Smooth muscle cell (in vitro differentiated cells): ENCODE measurements around the gene CLTRN. TPM values are rescaled to one million over a fixed set of nuclear protein-coding genes. Genes with fewer than 3 reads are reported as not detected.

Experiments
- DNase-seq: peaks from one replicate; lab custom pipeline; 2025; ENCODE audit not compliant: unreplicated experiment; lab: John Stamatoyannopoulos, UW
- H2AFZ ChIP-seq: fragments of 200-600 bp; sonication (generic); 2 replicates; pipeline ENCODE4 v1.6.0; 2016; ENCODE audit warnings: antibody characterized with exemption, low read depth, mild to moderate bottlenecking
- H3F3A ChIP-seq: fragments of 200-600 bp; sonication (generic); 2 replicates; pipeline ENCODE4 v1.6.0; 2017; ENCODE audit warnings: antibody characterized with exemption, low read depth
- H3K27ac ChIP-seq: fragments of 200-600 bp; sonication (generic); 2 replicates; pipeline ENCODE4 v1.5.1; 2016; ENCODE audit warnings: low read depth, mild to moderate bottlenecking
- H3K27me3 ChIP-seq: fragments of 200-600 bp; sonication (generic); 2 replicates; pipeline ENCODE4 v1.6.1; 2016; ENCODE audit warnings: low read depth, mild to moderate bottlenecking
- H3K36me3 ChIP-seq: fragments of 200-600 bp; sonication (generic); 2 replicates; pipeline ENCODE4 v1.5.1; 2016; ENCODE audit warnings: low read depth
- H3K4me1 ChIP-seq: fragments of 200-600 bp; sonication (generic); 2 replicates; pipeline ENCODE4 v1.5.1; 2016; ENCODE audit warnings: low read depth
- H3K4me2 ChIP-seq: fragments of 200-600 bp; sonication (generic); 2 replicates; pipeline ENCODE4 v1.6.0; 2016; ENCODE audit warnings: mild to moderate bottlenecking
- H3K4me3 ChIP-seq: fragments of 200-600 bp; sonication (generic); 2 replicates; pipeline ENCODE4 v1.5.1; 2016; ENCODE audit warnings: mild to moderate bottlenecking
- H3K79me2 ChIP-seq: fragments of 200-600 bp; sonication (generic); 2 replicates; pipeline ENCODE4 v1.6.0; 2016; ENCODE audit warnings: low read depth, mild to moderate bottlenecking
- H3K9ac ChIP-seq: fragments of 200-600 bp; sonication (generic); 2 replicates; pipeline ENCODE4 v1.6.0; 2016; ENCODE audit warnings: low read depth
- H3K9me3 ChIP-seq: fragments of 200-600 bp; sonication (generic); replicated peaks from 2 replicates; pipeline ENCODE4 v1.5.1; 2016; ENCODE audit warnings: low read depth
- H4K20me1 ChIP-seq: fragments of 200-600 bp; sonication (generic); 2 replicates; pipeline ENCODE4 v1.6.0; 2016; ENCODE audit warnings: low read depth
- CTCF ChIP-seq: fragments of 200-600 bp; sonication (generic); IDR thresholded peaks from 2 replicates; pipeline ENCODE4 v1.5.1; 2017; ENCODE audit warnings: borderline replicate concordance, mild to moderate bottlenecking, antibody characterized with exemption; ENCODE audit not compliant: insufficient read depth, poor library complexity, severe bottlenecking
- WGBS: methylation state at CpG from one replicate; pipeline ENCODE4 v1.1.7; 2016; ENCODE audit warnings: low lambda C conversion rate; 5-methylcytosine and 5-hydroxymethylcytosine counted together
- polyA plus RNA-seq: library from polyadenylated mRNA; unstranded; fragments of >200 nt; fragmentation: Nextera tagmentation; extraction: Ambion mirVana; gene quantifications from 2 replicates; pipeline ENCODE4 v1.2.1, GENCODE V29; 2016
- total RNA-seq: library from RNA; depleted of rRNA; stranded (reverse); fragments of >200 nt; gene quantifications from 2 replicates; pipeline ENCODE4 v1.2.3, GENCODE V29; 2014

The CLTRN gene
- total and polyA plus RNA-seq, 2 experiments from 2014 or later, result 2.4 to 3.1 TPM

GRCh38 chrX:15683193-15683592 is 18.6 kb upstream of the CLTRN start:
- H3K9me3 ChIP-seq, result no peaks in the 10 kb centered on the region
- H3F3A ChIP-seq, result no peaks in the 10 kb centered on the region
- H3K27me3 ChIP-seq, result no peaks in the 10 kb centered on the region
- H3K9ac ChIP-seq, result no peak overlapping the region
- no peaks in the 10 kb centered on the region for H3K4me1 ChIP-seq
- no peak for TF ChIP-seq CTCF
- no peak overlapping the region for H3K4me2 ChIP-seq
- DNase-seq, result no peak
- no peak overlapping the region for H2AFZ ChIP-seq
- H3K79me2 ChIP-seq, result peaks cover 26% of the 10 kb centered on the region
- H3K4me3 ChIP-seq, result no peak overlapping the region
- H4K20me1 ChIP-seq, result peaks cover 34% of the 10 kb centered on the region
- H3K27ac ChIP-seq, result no peak overlapping the region
- 88% methylated on average over 6 of the region's 6 CpGs for WGBS
- H3K36me3 ChIP-seq, result no peaks in the 10 kb centered on the region

DNA sequence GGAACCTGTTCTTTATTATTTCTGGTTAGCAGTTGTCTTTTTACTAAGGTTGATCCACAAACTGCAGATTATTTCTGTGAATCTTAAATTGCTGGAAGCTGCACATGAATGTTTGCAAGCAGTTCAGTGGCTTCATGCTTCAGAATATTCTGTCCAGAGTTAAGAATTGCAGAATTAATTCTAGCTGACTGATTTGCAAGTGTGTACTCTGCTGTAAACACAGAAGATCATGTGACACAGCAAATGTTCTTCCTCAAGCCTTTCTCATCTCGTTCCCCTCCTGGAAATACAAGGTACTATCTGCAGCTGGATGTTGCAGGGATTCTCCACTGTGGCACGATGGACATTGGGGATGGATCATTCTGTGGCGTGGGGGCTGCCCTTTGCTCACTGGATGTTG is 16.8 kb upstream of the CLTRN start:
- no peak overlapping the region for H3K4me3 ChIP-seq
- no peak overlapping the region for H2AFZ ChIP-seq
- no peaks in the 10 kb centered on the region for H3F3A ChIP-seq
- H3K9ac ChIP-seq, result no peak overlapping the region
- H3K9me3 ChIP-seq, result no peaks in the 10 kb centered on the region
- DNase-seq, result no peak
- peaks cover 28% of the 10 kb centered on the region for H4K20me1 ChIP-seq
- no peaks in the 10 kb centered on the region for H3K27me3 ChIP-seq
- no peaks in the 10 kb centered on the region for H3K36me3 ChIP-seq
- H3K27ac ChIP-seq, result no peak overlapping the region
- peaks cover 44% of the 10 kb centered on the region for H3K79me2 ChIP-seq
- no peaks in the 10 kb centered on the region for H3K4me1 ChIP-seq
- no peak overlapping the region for H3K4me2 ChIP-seq
- TF ChIP-seq CTCF, result no peak
- WGBS, result 77% methylated on average over 3 of the region's 3 CpGs

GRCh38 chrX:15680401-15680800 is 15.8 kb upstream of the CLTRN start:
- H3K9me3 ChIP-seq, result no peaks in the 10 kb centered on the region
- no peak overlapping the region for H3K4me3 ChIP-seq
- no peak overlapping the region for H2AFZ ChIP-seq
- no peak overlapping the region for H3K4me2 ChIP-seq
- peaks cover 50% of the 10 kb centered on the region for H3K79me2 ChIP-seq
- no peaks in the 10 kb centered on the region for H3K4me1 ChIP-seq
- WGBS, result 54% methylated on average over 6 of the region's 6 CpGs
- no peak for DNase-seq
- peaks cover 28% of the 10 kb centered on the region for H4K20me1 ChIP-seq
- H3F3A ChIP-seq, result no peaks in the 10 kb centered on the region
- H3K9ac ChIP-seq, result no peak overlapping the region
- H3K27ac ChIP-seq, result no peak overlapping the region
- TF ChIP-seq CTCF, result no peak
- no peaks in the 10 kb centered on the region for H3K27me3 ChIP-seq
- H3K36me3 ChIP-seq, result no peaks in the 10 kb centered on the region

DNA sequence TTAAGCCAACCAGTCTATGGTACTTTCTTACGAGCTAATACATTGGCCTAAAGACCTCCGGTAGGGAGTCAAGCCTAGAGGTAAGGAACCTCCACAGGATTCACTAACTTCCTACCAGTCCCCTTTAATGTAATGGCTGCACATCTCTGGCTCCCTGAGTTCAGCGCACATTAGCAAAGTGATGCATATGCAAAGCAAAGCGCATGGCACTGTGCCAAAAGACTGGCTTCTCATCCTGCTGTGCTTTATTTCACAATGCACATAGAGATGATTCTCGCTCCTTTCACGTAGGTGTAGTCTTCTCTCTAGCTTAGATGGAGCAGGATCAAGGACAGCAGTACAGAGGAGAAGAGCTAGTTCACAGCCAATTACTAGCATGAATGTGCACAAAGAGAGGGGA is 14.6 kb upstream of the CLTRN start:
- Histone ChIP-seq H2AFZ (no peak overlapping the region), H3K9me3 (no peaks in the 10 kb centered on the region), H4K20me1 (peaks cover 18% of the 10 kb centered on the region), H3K27me3 (no peaks in the 10 kb centered on the region), H3K36me3 (no peaks in the 10 kb centered on the region), H3K4me3 (no peak overlapping the region), H3F3A (no peaks in the 10 kb centered on the region), H3K9ac (no peak overlapping the region), H3K4me2 (no peak overlapping the region), H3K79me2 (peaks cover 50% of the 10 kb centered on the region), H3K4me1 (no peaks in the 10 kb centered on the region), H3K27ac (no peak overlapping the region)
- no peak for DNase-seq
- 95% methylated on average over 6 of the region's 6 CpGs for WGBS
- no peak for TF ChIP-seq CTCF
